Embryonic facial prominence (tissue), 1 donor: ENCODE data around the gene FCMR.

Experiments
- DNase-seq: peaks from one replicate; pipeline ENCODE4 v3.0.0-alpha.2; 2016; ENCODE audit errors: extremely low spot score

FCMR gene

DNA sequence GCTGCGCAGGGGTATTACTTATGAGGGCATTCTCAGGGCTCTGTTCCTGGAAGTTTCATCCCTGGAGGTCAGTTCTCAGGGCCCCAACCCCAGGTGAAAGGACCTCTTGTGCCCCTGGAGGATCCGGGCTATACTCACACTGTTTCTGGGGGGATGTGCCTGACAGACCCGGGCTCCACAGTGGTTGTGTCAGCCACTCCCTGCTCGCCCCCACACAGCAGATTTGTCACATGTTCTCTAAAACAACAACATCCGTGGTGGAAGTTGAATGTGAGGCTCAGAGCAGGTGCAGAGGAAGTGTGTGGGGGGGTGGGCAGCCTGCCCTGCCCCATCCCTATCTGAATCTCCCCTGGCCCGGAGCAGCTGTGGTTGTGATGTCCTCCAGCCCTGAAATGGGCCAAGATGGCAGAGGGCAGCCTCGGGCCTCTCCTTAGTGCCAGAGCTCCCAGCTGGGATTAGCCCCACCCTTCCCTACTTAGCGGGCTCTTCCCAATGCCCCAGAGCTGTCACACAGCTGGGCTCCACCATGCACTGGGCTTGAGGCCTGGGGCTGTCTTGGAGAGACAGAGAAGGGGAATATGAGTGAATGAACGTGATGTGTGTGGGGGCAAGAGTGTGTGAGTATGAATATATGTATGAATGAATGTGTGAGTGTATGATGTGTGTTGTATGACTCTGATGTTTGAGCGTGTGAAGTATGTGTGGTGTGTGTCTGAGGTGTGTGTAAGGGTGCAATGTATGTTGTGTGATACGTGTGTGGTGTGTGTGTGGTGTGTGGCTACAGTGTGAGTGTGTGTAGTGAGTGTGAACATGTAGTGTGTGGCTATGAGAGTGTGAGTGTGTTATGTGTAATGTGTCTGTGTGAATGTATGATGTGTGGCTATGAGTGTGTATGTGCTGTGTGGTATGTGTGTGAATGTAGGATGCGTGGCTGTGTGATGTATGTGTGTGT is 1.5 kb upstream of the FCMR start:
- no peak for DNase-seq

DNA sequence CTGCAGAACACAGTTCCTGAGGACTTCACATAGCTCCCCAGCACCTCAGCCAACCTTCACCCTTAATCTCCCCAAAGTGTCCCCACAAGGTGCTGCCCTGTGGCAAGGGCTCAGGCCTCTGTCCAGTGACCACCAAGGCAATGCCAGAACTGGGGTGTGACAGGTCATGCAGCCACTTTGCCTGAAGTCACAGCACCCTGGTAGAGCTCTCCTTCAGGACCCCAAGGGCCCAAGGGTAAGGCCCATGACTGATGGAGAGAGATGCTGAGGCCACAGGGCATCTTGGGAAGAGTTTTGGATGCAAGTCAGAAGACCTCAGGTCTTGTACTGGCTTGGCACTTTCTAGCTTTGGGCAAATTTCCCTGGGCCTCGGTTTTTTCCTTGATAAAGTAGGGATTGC is 783 bp upstream of the FCMR start:
- DNase-seq: no peak

DNA sequence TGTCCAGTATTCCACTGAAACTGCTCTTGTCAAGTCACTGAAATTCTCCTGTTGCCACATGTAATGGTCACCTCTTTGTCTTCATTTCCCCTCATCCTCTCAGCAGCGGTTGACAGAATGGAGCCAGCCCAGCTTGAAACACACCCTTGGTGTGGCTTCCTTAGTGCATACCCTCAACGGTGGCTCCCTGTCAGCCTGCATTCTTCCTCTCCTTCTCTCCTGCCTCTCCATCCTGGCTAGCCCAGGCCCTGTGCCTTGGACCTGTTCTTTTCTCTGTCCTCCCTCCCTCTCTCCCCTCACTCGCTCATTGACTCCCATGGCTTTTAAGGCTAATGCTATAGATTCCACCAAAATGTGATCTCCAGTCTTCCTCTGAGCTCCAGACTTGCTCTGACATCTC is 3.7 kb downstream of the FCMR start:
- DNase-seq: no peak

DNA sequence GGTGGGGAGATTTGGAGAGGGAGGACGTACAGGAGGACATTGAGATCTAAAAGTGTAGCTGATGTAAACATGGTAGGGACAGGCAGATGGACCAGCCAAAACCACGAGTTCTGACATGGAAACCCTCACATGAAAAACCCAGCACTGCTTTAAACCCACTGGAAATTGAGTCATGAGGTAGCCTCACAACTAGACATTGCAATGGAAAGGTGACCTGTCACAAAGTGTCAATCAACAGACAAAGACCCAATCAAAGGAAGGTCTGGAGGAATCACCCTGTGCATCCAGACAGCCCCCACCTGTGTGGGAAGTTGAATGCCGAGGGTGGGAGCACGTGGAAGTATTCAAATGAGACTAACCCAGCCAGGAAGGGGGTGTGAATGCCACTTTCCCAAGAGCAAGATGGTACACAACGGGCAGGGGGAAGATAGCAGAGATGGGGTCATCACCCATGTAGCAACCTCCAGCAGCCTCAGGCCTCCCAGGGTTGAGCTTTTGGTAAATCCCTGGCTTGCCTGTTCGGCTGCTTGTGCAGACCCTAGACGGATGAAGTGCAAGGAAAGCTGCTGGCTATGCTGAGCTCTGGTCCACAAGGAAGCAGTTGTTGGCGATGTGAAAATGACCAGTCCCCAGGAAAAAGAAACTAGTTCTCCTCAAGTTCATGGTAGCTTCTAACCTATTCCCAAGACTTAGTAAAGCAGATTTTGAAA is 5.6 kb downstream of the FCMR start:
- no peak for DNase-seq

DNA sequence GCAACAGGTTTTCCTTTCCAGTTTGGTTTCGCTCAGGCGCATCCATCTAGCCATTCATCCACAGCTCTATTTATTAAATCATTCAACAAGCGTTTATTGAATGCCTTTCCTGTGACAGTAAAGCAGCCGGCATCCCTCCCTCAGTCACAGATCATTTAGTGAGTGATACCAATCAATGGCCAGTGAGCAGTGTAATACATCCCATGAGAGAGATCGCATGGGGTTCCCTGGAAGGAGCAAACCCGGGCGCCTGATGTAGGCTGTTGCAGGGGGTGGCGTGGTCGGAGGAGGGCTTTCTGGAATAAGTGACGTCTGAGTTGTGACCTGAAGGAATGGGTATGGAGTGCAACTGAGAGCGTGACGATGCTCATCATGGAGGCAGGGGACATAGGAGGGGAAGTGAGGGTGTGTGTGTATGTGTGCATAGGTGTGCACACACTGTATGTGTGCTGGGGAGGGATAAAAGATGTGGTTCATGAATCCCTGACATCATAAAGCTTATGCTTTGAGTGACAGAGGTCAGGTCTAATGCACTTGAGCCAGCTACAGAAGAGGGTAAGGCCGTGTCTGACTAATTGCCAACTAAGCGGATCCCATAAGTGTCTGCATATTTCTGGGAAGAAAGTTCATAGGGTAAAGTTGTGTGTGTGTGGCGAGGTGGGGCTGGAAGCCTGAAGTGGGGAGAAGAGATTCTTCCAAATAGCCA is 6.6 kb downstream of the FCMR start:
- DNase-seq: no peak

DNA sequence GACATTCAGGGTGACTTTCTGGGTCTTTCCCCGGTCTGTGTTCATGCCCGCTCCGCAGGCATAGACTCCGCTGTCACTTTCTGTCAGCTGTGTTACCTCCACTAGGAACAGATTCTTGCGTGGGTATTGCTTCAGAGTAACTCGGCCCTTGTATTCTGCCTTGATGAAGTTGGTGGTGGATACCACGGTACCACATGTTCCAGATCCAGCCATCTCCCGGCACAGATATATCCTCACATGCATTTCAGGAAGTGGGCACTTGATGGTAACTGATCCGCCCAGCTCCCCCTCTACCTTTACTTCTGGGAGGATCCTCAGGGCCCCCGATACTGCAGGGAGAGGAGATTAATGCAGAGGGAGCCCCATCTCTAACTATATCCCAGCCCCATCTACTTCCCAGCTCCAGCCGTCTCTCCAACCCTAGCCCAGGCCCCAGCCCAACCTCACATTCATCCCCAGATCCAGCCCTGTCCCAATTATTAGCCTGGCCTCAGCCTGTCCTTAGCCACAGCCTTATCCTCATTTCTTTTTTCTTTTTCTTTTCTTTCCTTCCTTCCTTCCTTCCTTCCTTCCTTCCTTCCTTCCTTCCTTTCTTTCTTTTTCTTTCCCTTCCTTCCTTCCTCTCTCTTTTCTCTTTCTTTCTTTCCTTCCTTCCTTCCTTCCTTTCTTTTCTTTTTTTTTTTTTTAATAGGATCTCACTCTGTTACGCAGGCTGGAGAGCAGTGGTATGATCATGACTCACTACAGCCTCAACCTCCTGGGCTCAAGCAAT is 7.8 kb downstream of the FCMR start:
- DNase-seq: no peak

DNA sequence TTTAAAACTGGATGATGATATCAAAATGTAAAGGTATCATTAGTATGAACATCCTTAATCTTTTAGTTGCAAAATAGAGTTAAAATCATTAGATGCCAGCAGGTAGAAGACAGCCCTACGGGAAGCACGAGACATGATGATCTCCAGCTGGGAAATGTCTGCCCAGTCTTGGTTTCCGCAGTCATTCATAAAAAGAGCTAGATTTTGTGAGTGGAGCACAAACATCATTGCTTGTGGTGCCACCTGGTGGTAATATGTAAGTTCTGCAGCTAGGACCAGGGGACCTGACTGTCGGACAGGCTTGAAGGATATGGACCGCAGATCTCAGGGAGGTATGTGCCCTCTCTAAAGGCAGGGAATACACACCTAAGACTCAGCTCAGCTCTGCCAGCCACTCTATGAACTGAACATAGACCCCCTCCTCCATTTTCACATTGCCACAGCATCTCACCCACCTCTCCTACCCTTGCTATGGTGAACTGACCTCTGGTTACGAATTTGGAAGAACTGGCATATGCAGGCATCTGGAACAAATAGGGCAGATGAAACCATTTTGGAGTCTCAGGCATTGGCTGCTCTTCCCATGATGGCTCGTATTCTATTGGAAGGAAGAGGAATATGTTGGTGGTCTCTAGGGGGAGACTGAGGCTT is 9.2 kb downstream of the FCMR start:
- DNase-seq: peak; percentile 64

DNA sequence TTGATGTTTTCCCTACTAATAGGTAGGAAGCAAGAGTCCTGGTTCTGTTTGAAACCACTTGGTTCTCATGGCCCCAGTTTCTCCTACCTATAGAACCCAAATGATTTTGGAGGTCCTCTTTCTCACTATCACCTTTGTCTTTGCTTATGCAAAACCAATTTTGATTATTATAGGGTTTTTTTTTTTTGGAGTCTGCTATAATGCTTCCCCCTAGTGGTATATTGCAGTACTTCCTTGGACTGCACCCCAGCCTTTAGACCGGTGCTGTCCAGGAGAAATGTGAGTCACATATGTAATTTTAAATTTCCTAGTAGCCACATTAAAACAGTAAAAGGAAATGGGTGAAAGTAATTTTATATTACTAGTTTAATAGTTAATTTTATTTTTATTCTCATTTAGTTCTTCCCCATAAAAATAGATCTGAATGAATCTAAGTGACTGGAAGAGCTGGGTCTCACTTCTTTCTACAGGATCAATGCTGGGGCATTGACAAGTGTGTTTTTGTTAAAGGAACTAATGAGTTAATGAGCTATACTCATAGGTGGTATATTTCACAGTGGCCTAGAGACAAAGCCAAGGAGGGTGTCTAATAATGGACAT is 10.6 kb downstream of the FCMR start:
- DNase-seq: peak; percentile 48

DNA sequence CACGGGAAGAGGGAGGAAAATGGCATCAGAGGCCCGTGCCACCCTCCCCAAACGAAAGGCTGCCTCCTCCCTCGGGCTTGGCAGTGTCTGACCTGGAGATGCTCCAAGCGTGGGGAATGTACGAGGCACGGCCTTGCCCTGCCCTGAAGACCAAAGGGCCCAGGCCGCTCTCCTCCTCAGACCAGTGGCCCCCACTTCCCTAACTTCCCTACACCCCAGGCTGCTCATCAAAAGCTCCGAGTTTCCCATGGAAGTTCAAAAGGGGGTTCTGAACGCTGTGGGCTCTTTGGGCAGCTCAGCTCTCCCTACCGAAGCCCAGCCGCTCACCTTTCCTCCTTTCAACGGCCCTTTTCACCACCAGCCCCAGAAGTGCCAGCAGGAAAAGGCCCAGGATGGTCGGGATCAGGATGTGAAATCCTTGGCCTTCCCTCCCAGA is 11.8 kb downstream of the FCMR start:
- DNase-seq: no peak

DNA sequence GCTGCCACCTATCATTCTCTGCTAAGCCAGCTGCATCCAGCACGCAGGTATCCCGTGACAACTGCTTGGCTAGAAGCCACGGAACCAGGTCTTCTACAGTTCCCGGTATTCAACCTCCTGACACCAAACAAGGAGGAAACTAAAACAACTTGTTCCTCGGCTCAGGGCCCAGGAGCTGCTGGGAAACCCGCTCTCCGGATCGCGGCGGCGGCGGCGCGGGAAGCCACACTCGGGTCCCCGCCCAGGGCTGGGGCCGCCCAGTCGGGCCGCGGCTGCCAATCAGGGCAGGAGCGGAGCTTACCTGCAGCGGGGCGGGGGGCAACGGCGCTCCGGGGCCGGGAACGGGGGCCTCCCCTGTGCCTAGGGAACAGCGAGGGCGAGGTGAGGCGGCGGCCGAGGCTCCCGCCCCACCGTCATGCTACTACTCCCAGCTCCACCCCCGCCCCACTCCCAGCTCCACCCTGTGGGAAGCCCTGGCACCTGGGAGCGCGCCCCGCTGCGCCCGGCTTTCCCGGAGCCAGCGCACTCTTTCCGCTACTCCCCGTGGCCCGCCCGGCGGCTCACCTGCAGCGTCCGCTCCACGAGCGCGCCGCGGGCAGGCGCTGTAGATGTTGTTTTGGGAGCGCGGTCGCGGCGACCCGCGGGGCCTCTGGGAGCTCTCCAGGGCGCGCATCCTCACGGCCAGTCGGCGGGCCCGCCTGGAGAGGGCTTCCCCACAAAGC is 12.4 kb downstream of the FCMR start:
- peak; percentile 46 for DNase-seq

DNA sequence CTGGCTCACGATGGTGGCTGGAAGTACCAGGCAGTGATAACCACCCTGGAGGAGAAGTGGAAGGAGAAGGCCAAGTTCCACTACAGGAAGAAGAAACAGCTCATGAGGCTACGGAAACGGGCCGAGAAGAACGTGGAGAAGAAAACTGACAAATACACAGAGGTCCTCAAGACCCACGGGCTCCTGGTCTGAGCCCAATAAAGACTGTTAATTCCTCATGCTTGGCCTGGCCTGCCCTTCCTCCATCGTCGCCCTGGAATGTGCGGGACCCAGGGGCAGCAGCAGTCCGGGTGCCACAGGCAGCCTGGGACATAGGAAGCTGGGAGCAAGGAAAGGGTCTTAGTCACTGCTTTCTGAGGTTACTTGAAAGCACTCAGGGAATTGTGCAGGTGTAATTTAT is 13.7 kb downstream of the FCMR start:
- no peak for DNase-seq

DNA sequence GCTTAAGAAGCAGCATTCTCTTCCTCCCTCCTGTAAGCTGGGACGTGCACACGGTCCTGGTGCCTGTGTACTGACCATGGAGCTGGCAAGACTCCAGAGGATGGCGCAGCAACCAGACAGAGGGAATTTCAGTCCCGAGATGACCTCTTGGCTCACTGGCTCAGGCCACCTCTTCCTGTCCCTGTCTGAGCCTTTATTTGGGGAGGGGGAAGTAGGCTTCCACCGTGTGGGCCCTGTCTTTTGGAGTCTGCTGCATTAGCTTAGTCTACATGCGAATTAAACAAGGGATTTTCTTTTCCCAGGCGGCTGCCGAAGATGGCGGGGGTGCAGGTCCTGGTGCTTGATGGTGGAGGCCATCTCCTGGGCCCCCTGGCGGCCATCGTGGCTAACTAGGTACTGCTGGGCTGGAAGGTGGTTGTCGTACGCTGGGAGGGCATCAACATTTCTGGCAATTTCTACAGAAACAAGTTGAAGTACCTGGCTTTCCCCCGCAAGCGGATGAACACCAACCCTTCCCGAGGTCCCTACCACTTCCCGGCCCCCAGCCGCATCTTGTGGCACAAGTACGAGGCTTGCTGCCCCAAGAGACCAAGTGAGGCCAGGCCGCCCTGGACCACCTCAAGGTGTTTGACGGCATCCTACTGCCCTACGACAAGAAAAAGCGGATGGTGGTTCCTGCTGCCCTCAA is 14.3 kb downstream of the FCMR start:
- no peak for DNase-seq

DNA sequence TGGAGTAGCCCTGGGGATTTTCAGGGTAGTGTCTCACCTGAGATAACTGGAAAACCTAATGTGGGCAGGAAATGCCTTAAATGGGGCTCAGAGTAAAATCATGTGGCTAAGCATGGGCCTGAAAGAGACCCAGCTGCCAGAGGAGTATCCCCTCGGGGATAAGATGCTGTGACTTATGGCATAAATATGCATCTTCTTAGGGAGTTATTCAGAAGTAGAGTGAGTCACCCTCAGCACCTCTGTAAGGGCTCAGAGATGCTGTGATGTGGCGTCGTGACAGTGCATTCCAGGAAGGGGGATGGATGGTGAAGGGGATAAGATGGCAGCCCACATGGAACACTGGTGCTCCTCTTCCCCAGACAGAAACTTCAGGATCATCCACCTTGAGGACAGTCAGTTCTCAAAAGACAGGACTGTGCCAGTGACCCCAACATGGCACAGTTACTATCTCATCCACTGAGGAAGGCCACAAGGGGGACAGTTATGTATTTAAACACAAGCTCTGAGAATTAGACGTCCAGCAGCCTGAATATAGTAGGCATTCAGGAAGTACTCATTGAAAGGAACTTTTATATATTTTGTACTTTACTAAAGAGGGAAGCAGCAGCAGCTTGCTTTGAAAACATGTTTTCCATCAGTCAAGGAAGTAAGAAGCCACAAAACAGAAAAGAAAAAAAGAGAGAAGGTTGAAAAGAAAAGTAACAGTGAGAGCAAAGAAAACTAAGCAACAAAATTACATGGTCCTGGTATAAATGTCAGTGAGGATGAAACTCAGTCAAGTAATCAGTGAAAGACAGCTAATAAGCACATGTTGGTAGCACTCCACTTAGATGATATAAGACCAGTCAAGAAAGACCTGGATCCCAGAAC is 16.2 kb downstream of the FCMR start:
- no peak for DNase-seq

DNA sequence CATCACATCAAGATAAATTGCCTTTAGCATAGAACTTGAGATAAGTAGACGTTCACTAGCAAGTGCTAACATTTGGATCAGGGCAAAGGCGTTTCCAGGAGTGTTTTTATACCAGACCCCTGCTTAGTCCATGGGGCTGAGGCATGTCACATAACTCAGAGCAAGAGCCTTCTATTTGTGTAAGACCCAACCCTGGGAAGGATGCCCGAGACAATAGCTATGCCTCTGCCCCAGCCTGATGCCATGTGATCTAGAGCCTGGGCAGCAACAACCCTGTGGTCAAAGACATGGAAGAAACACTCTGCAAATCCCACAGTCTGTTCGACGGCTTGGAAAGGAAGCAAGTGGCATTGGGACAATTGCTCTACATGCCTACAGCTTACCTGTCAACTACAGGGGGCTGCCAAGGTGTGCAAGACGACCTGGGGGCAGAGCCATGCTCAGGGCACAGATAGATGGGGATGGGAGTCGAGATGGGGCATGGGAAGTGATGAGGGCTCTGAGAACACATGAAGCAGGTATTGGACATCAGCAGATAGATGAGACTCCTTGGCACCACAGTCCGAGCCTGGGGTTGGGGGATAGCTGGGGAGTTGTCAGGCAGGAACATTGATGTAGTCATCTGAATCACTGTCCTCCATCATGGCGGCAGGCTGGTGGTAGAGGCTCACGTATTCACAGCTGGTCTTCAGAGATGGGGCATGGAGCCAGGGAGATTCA is 17.2 kb downstream of the FCMR start:
- DNase-seq: no peak

DNA sequence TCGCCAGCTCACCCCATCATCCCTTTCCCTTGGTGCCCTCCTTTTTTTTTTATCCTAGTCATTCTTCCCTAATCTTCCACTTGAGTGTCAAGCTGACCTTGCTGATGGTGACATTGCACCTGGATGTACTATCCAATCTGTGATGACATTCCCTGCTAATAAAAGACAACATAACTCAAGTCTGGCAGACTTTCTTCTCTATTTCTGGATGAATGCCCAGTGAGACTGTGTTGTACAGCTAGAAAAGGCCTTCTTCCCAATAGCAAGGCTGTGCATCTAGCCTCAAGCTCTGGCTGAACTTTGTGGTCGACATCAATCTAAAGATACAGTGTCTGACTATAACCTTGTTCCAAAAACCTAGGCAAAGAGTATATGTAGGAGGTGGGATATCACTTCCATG is 18.1 kb downstream of the FCMR start:
- no peak for DNase-seq

DNA sequence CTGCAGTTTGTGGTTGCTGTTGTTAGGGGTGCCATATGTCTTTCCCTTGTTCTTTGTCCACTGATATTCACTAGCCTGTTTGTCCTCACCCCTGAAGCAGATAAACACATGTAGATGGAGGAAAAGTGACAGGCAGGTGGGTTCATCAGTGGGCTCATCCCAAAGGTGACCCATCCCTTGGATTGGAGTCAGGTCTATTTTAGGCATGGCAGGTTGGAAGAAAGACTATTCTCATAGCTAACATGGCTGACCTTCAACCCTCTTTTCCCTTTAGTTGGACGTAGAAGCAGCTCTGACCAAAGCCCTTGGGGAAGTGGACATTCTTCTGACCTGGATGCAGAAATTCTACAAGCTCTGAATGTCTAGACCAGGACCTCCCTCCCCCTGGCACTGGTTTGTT is 19.0 kb downstream of the FCMR start:
- no peak for DNase-seq

DNA sequence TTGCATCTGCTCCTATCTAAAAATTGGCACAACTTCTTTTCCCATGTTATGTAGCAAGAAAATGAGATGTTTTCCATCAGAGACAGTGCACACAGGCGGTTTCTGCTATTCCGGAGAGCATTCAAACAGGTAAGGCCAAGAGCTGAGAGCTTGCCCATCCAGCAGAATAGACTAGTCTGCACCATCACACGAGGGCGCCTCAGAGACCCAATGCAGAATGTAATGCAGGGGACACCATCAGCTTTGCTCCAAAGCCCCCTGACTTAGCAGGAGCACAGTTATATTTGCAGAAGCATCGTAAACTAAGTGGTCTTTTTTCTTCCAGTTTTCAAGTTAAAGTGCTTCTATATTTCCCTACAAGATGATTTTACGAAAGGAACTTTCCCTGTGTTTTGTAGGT is 19.8 kb downstream of the FCMR start:
- no peak for DNase-seq

DNA sequence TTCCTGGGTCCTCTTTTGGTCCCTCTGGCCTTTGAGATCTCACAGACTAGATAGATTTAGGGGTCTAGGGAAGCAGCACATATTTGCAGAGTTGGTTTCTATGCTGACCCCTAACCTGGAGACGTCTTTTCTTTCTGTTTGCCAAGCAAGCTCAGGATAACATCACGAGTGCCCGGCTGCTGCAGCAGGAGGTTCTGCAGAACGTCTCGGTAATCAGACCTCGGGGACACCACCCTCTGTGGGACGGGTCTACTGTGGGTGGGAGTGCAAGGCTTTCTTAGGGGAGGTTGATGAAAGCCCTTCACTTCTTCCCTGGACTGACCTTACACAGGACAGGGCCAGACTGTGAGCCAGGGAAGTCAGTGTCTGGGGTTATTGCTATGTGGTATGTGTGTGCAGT is 21.6 kb downstream of the FCMR start:
- DNase-seq: no peak
